Measurements from ENCODE around the gene SULT1C4. TPM values are rescaled to one million over a fixed set of nuclear protein-coding genes. Genes with fewer than 3 reads are reported as not detected.

SULT1C4 gene
- total and polyA plus RNA-seq, 2 experiments from 2014 or later, result 17.3 to 17.8 TPM

GRCh38 chr2:108396845-108397244 is 19.1 kb downstream of the SULT1C4 start:
- Histone ChIP-seq H3K4me2 (no peak overlapping the region), H3K4me3 (no peak overlapping the region), H3K36me3 (replicated peaks; ENCODE audit: insufficient read depth, low read depth) (no peaks in the 10 kb centered on the region), H3K9me2 (replicated peaks; ENCODE audit: insufficient read depth) (no peaks in the 10 kb centered on the region), H3K27ac (no peak overlapping the region), H3K79me2 (no peaks in the 10 kb centered on the region), H3K4me1 (ENCODE audit: insufficient read depth) (no peaks in the 10 kb centered on the region), H3K9me3 (ENCODE audit: low read depth) (peaks cover 4% of the 10 kb centered on the region), H2AFZ (no peak overlapping the region), H3K27me3 (no peaks in the 10 kb centered on the region), H4K20me1 (ENCODE audit: insufficient read depth, poor library complexity, severe bottlenecking) (no peaks in the 10 kb centered on the region)
- TF ChIP-seq EZH2phosphoT487 (IDR thresholded peaks at IDR 0.05; ENCODE audit: low read depth, severe bottlenecking, unreplicated experiment) (no peak), EZH2 (IDR thresholded peaks at IDR 0.05; ENCODE audit: borderline replicate concordance) (no peak), CTCF (IDR thresholded peaks at IDR 0.05; ENCODE audit: poor library complexity) (no peak)
- no peak for DNase-seq (ENCODE audit: low spot score)
- WGBS (ENCODE audit: low lambda C conversion rate, missing lambda C conversion rate), result 76% methylated on average over 3 of the region's 3 CpGs

GRCh38 chr2:108399479-108399878 is 21.7 kb downstream of the SULT1C4 start:
- WGBS (ENCODE audit: low lambda C conversion rate, missing lambda C conversion rate), result 93% methylated on average over 2 of the region's 2 CpGs
- TF ChIP-seq CTCF (IDR thresholded peaks at IDR 0.05; ENCODE audit: poor library complexity) (no peak), EZH2phosphoT487 (IDR thresholded peaks at IDR 0.05; ENCODE audit: low read depth, severe bottlenecking, unreplicated experiment) (no peak), EZH2 (IDR thresholded peaks at IDR 0.05; ENCODE audit: borderline replicate concordance) (no peak)
- no peaks in the 10 kb centered on the region for H3K79me2 ChIP-seq
- H3K4me1 ChIP-seq (ENCODE audit: insufficient read depth), result peaks cover 7% of the 10 kb centered on the region
- no peak overlapping the region for H3K4me2 ChIP-seq
- DNase-seq (ENCODE audit: low spot score), result no peak
- no peak overlapping the region for H2AFZ ChIP-seq
- no peaks in the 10 kb centered on the region for H3K36me3 ChIP-seq (replicated peaks; ENCODE audit: insufficient read depth, low read depth)
- no peak overlapping the region for H3K4me3 ChIP-seq
- no peaks in the 10 kb centered on the region for H3K9me3 ChIP-seq (ENCODE audit: low read depth)
- no peaks in the 10 kb centered on the region for H4K20me1 ChIP-seq (ENCODE audit: insufficient read depth, poor library complexity, severe bottlenecking)
- H3K27ac ChIP-seq, result no peak overlapping the region
- H3K9me2 ChIP-seq (replicated peaks; ENCODE audit: insufficient read depth), result no peaks in the 10 kb centered on the region
- no peaks in the 10 kb centered on the region for H3K27me3 ChIP-seq

GRCh38 chr2:108401800-108402199 is 24.0 kb downstream of the SULT1C4 start:
- DNase-seq (ENCODE audit: low spot score), result no peak
- Histone ChIP-seq H3K4me1 (ENCODE audit: insufficient read depth) (peaks cover 7% of the 10 kb centered on the region), H3K79me2 (no peaks in the 10 kb centered on the region), H3K27ac (no peak overlapping the region), H3K27me3 (no peaks in the 10 kb centered on the region), H3K9me2 (replicated peaks; ENCODE audit: insufficient read depth) (no peaks in the 10 kb centered on the region), H3K9me3 (ENCODE audit: low read depth) (no peaks in the 10 kb centered on the region), H3K36me3 (replicated peaks; ENCODE audit: insufficient read depth, low read depth) (no peaks in the 10 kb centered on the region), H3K4me2 (no peak overlapping the region), H4K20me1 (ENCODE audit: insufficient read depth, poor library complexity, severe bottlenecking) (no peaks in the 10 kb centered on the region), H2AFZ (no peak overlapping the region), H3K4me3 (no peak overlapping the region)
- WGBS (ENCODE audit: low lambda C conversion rate, missing lambda C conversion rate), result 84% methylated on average over 3 of the region's 3 CpGs
- TF ChIP-seq CTCF (IDR thresholded peaks at IDR 0.05; ENCODE audit: poor library complexity) (no peak), EZH2phosphoT487 (IDR thresholded peaks at IDR 0.05; ENCODE audit: low read depth, severe bottlenecking, unreplicated experiment) (no peak), EZH2 (IDR thresholded peaks at IDR 0.05; ENCODE audit: borderline replicate concordance) (no peak)

- TF ChIP-seq CTCF (IDR thresholded peaks at IDR 0.05; ENCODE audit: poor library complexity), result no peak
- no peaks in the 10 kb centered on the region for H3K9me2 ChIP-seq (replicated peaks; ENCODE audit: insufficient read depth)
- H3K27me3 ChIP-seq, result no peaks in the 10 kb centered on the region
- no peaks in the 10 kb centered on the region for H4K20me1 ChIP-seq (ENCODE audit: insufficient read depth, poor library complexity, severe bottlenecking)
- WGBS (ENCODE audit: low lambda C conversion rate, missing lambda C conversion rate), result 27% methylated on average over 7 of the region's 7 CpGs
- H3K79me2 ChIP-seq, result no peaks in the 10 kb centered on the region
- no peaks in the 10 kb centered on the region for H3K9me3 ChIP-seq (ENCODE audit: low read depth)
- H3K27ac ChIP-seq, result no peak overlapping the region
- no peaks in the 10 kb centered on the region for H3K36me3 ChIP-seq (replicated peaks; ENCODE audit: insufficient read depth, low read depth)
- H2AFZ ChIP-seq, result no peak overlapping the region
- H3K4me1 ChIP-seq (ENCODE audit: insufficient read depth), result peaks cover 7% of the 10 kb centered on the region
- H3K4me2 ChIP-seq, result no peak overlapping the region
- H3K4me3 ChIP-seq, result no peak overlapping the region
- peak; percentile 30 for DNase-seq (ENCODE audit: low spot score)
These were observed 25.7 kb downstream of the SULT1C4 start for GRCh38 chr2:108403494-108403893.

All from hepatocyte (in vitro differentiated cells).